HepG2 (cell line): Measurements from ENCODE around the gene MDM4. TPM values are rescaled to one million over a fixed set of nuclear protein-coding genes. Genes with fewer than 3 reads are reported as not detected.

Experiments
- AFF4 ChIP-seq: sonication (generic); formaldehyde crosslinking; IDR thresholded peaks from 2 replicates; pipeline ENCODE4 v1.4.0; 2020; ENCODE audit warnings: missing genetic modification reagents
- ATF5 ChIP-seq: sonication (generic); formaldehyde crosslinking; IDR thresholded peaks from 2 replicates; pipeline ENCODE4 v1.4.0; 2020; ENCODE audit warnings: mild to moderate bottlenecking, low read depth, missing genetic modification reagents
- CHD2 ChIP-seq: IDR thresholded peaks from 2 replicates; pipeline ENCODE4 v1.6.1; 2011; ENCODE audit warnings: low read depth, low read length, improper control_type of control experiment
- ERF ChIP-seq: IDR thresholded peaks from 2 replicates; pipeline ENCODE4 v1.6.1; 2018; ENCODE audit warnings: missing biosample characterization, missing genetic modification reagents
- HINFP ChIP-seq: sonication (generic); formaldehyde crosslinking; IDR thresholded peaks from 2 replicates; pipeline ENCODE4 v1.4.0; 2020; ENCODE audit warnings: low read depth, mild to moderate bottlenecking, missing genetic modification reagents
- NCOA2 ChIP-seq: sonication (generic); formaldehyde crosslinking; IDR thresholded peaks from 2 replicates; pipeline ENCODE4 v1.8.0; 2022; ENCODE audit warnings: inconsistent platforms
- RAD51 ChIP-seq: fragments of 450-650 bp; IDR thresholded peaks from 2 replicates; pipeline ENCODE4 v1.6.1; 2016; ENCODE audit warnings: borderline replicate concordance
- REL ChIP-seq: sonication (generic); formaldehyde crosslinking; conservative IDR thresholded peaks from 2 replicates; pipeline ENCODE4 v1.8.0; 2022; ENCODE audit warnings: mild to moderate bottlenecking, missing genetic modification reagents, moderate library complexity
- U2AF2 ChIP-seq: fragments of 200-400 bp; formaldehyde crosslinking; IDR thresholded peaks from 2 replicates; pipeline ENCODE4 v1.6.1; 2017; ENCODE audit warnings: low read depth, mild to moderate bottlenecking, low read length
- ZBTB7A ChIP-seq: sonication (generic); formaldehyde crosslinking; IDR thresholded peaks from 2 replicates; pipeline ENCODE4 v1.8.0; 2022; ENCODE audit warnings: mild to moderate bottlenecking, missing genetic modification reagents
- ZBTB7B ChIP-seq: sonication (generic); formaldehyde crosslinking; IDR thresholded peaks from 2 replicates; pipeline ENCODE4 v1.4.0; 2020; ENCODE audit warnings: missing genetic modification reagents
- ZFP36L2 ChIP-seq: sonication (generic); formaldehyde crosslinking; IDR thresholded peaks from 2 replicates; pipeline ENCODE4 v1.4.0; 2020; ENCODE audit warnings: missing genetic modification reagents
- ZNF160 ChIP-seq: sonication (generic); formaldehyde crosslinking; IDR thresholded peaks from 2 replicates; pipeline ENCODE4 v1.8.0; 2022; ENCODE audit warnings: mild to moderate bottlenecking, inconsistent platforms, missing genetic modification reagents
- ZNF280B ChIP-seq: sonication (generic); formaldehyde crosslinking; IDR thresholded peaks from 2 replicates; pipeline ENCODE4 v1.5.0; 2020; ENCODE audit warnings: missing genetic modification reagents, mild to moderate bottlenecking, borderline replicate concordance
- ZNF30 ChIP-seq: sonication (generic); formaldehyde crosslinking; IDR thresholded peaks from 2 replicates; pipeline ENCODE4 v1.5.0; 2020; ENCODE audit warnings: mild to moderate bottlenecking, missing genetic modification reagents
- ZNF496 ChIP-seq: sonication (generic); formaldehyde crosslinking; IDR thresholded peaks from 2 replicates; pipeline ENCODE4 v1.8.1; 2023; ENCODE audit warnings: mild to moderate bottlenecking, moderate library complexity, missing genetic modification reagents; ENCODE audit not compliant: insufficient replicate concordance
- ZNF557 ChIP-seq: sonication (generic); formaldehyde crosslinking; IDR thresholded peaks from 2 replicates; pipeline ENCODE4 v1.4.0; 2020; ENCODE audit warnings: missing genetic modification reagents
- ZNF562 ChIP-seq: sonication (generic); formaldehyde crosslinking; IDR thresholded peaks from 2 replicates; pipeline ENCODE4 v1.8.0; 2022; ENCODE audit warnings: missing genetic modification reagents, borderline replicate concordance
- ZNF639 ChIP-seq: conservative IDR thresholded peaks from 2 replicates; pipeline ENCODE4 v1.6.1; 2018; ENCODE audit warnings: missing genetic modification reagents
- ZNF841 ChIP-seq: sonication (generic); formaldehyde crosslinking; IDR thresholded peaks from 2 replicates; pipeline ENCODE4 v1.8.1; 2023; ENCODE audit warnings: missing genetic modification reagents, borderline replicate concordance
- ZSCAN29 ChIP-seq: sonication (generic); formaldehyde crosslinking; conservative IDR thresholded peaks from 2 replicates; pipeline ENCODE4 v1.4.0; 2020; ENCODE audit warnings: mild to moderate bottlenecking, missing genetic modification reagents
- polyA plus RNA-seq, 8 experiments: library from polyadenylated mRNA; depleted of rRNA in 3 of 8; stranded (reverse) in 7 of 8; unstranded in 1 of 8; fragments of >200 nt; fragmentation: Illumina TruSeq in 4 of 8; extraction: Trizol in 4 of 8; gene quantifications; 2 replicates each; pipeline versions ENCODE4 v1.2.1 to v1.2.3, GENCODE V29; 2011 to 2016; ENCODE audit warnings: low read depth in 4 of 8, missing spikeins in 1 of 8, mixed read lengths in 1 of 8; ENCODE audit not compliant: insufficient read depth in 1 of 8
- total RNA-seq, 5 experiments: library from RNA; depleted of rRNA; stranded (reverse); fragments of >200 nt; fragmentation: Illumina TruSeq; extraction: Trizol; gene quantifications; 2 replicates each; pipeline ENCODE4 v1.2.3, GENCODE V29; 2016; ENCODE audit warnings: low read depth in 1 of 5

The MDM4 gene
- total and polyA plus RNA-seq, 2 of the 13 experiments (the other 11 are each of a cell fraction or from before 2014, with no cell fraction given), result 14.9 to 19.0 TPM

- TF ChIP-seq ZNF841 (CRISPR knock-in tag) (peak; percentile 85; the same call in 1 of the 2 replicates), ZNF557 (CRISPR knock-in tag) (no peak), RAD51 (no peak), ZNF280B (CRISPR knock-in tag) (peak; percentile 26; the same call in 1 of the 2 replicates), ZBTB7B (CRISPR knock-in tag) (peak; percentile 76; the same call in 1 of the 2 replicates), ZNF639 (peak; percentile 96), HINFP (CRISPR knock-in tag) (peak; percentile 75; the same call in 1 of the 2 replicates), ATF5 (no peak), NCOA2 (CRISPR knock-in tag) (peak; percentile 57; the same call in 1 of the 2 replicates), ZNF160 (CRISPR knock-in tag) (peak; percentile 75; the same call in 1 of the 2 replicates), ZNF496 (CRISPR knock-in tag) (no peak), AFF4 (CRISPR knock-in tag) (no peak; the same call in 1 of the 2 replicates), CHD2 (peak; percentile 71), U2AF2 (no peak), ZNF562 (CRISPR knock-in tag) (no peak), ERF (CRISPR knock-in tag) (peak; percentile 64; the same call in 1 of the 2 replicates), REL (peak; percentile 74; the same call in 1 of the 2 replicates), ZSCAN29 (CRISPR knock-in tag) (peak; percentile 92), ZBTB7A (CRISPR knock-in tag) (no peak), ZNF30 (no peak), ZFP36L2 (CRISPR knock-in tag) (no peak)
These were observed at the start of gene MDM4 (continued) for GRCh38 chr1:204516180-204516879.
